HEK293 (cell line): ENCODE data around the gene CCDC9.

Experiments used
- CTCF ChIA-PET: fragments of 350-600 bp; formaldehyde crosslinking; extraction: SDS; loops from one replicate; lab custom pipeline; 2021; ENCODE audit warnings: antibody characterized with exemption; lab: Yijun Ruan, JAX
- POLR2A ChIA-PET: fragments of 300-600 bp; formaldehyde crosslinking; extraction: SDS; loops from one replicate; lab custom pipeline; 2020; ENCODE audit warnings: antibody characterized with exemption, inconsistent platforms; lab: Yijun Ruan, JAX
- H3K27ac ChIP-seq: fragments of 200-500 bp; sonication (Bioruptor generic); 2 replicates; pipeline ENCODE4 v1.5.1; 2014; ENCODE audit warnings: low read depth, low read length, control low read depth, inconsistent platforms; ENCODE audit errors: extremely low read depth
- H3K36me3 ChIP-seq, 2 experiments: fragments of 200-500 bp in 1 of 2; sonication (Bioruptor generic) in 1 of 2; 1 replicate in 1 of 2; 2 replicates in 1 of 2; pipeline ENCODE4 v1.5.1; 2014 to 2017; ENCODE audit warnings: inconsistent platforms in 2 of 2, low read length in 2 of 2; ENCODE audit not compliant: control insufficient read depth in 2 of 2, insufficient read depth in 1 of 2
- H3K4me1 ChIP-seq: fragments of 200-500 bp; sonication (Bioruptor generic); 2 replicates; pipeline ENCODE4 v1.5.1; 2014; ENCODE audit warnings: mild to moderate bottlenecking, low read length, inconsistent platforms; ENCODE audit not compliant: control insufficient read depth, insufficient read depth
- H3K4me3 ChIP-seq: 2 replicates; pipeline ENCODE4 v1.5.1; 2011; ENCODE audit warnings: low read depth, mild to moderate bottlenecking, control low read depth, low read length, moderate library complexity
- H3K9me3 ChIP-seq: fragments of 200-500 bp; sonication (Bioruptor generic); 2 replicates; pipeline ENCODE4 v1.5.1; 2014; ENCODE audit warnings: low read depth, low read length, inconsistent platforms; ENCODE audit not compliant: control insufficient read depth, insufficient read depth
- EGR2 ChIP-seq: fragments of 450-650 bp; formaldehyde crosslinking; IDR thresholded peaks from 2 replicates; pipeline ENCODE4 v1.5.1; 2016; ENCODE audit warnings: low read depth, missing biosample characterization, missing genetic modification characterization
- GFI1B ChIP-seq: fragments of 450-650 bp; formaldehyde crosslinking; IDR thresholded peaks from 2 replicates; pipeline ENCODE4 v1.5.1; 2016; ENCODE audit warnings: missing biosample characterization, missing genetic modification characterization
- MZF1 ChIP-seq: fragments of 450-650 bp; formaldehyde crosslinking; IDR thresholded peaks from 2 replicates; pipeline ENCODE4 v1.5.1; 2017; ENCODE audit warnings: missing biosample characterization, missing genetic modification characterization, borderline replicate concordance
- TCF7L2 ChIP-seq: IDR thresholded peaks from 2 replicates; pipeline ENCODE4 v1.6.1; 2011; ENCODE audit warnings: low read depth, mild to moderate bottlenecking, inconsistent platforms, low read length, moderate library complexity, borderline replicate concordance
- ZBTB17 ChIP-seq: fragments of 450-650 bp; formaldehyde crosslinking; IDR thresholded peaks from 2 replicates; pipeline ENCODE4 v1.5.1; 2016; ENCODE audit warnings: missing biosample characterization, missing genetic modification characterization
- ZBTB21 ChIP-seq: fragments of 450-650 bp; formaldehyde crosslinking; IDR thresholded peaks from 2 replicates; pipeline ENCODE4 v1.5.1; 2017; ENCODE audit warnings: missing biosample characterization, missing genetic modification characterization
- ZBTB7A ChIP-seq: fragments of 450-650 bp; formaldehyde crosslinking; IDR thresholded peaks from 2 replicates; pipeline ENCODE4 v1.5.1; 2016; ENCODE audit warnings: low read depth, missing biosample characterization, missing genetic modification characterization
- ZFHX2 ChIP-seq: fragments of 450-650 bp; formaldehyde crosslinking; conservative IDR thresholded peaks from 2 replicates; pipeline ENCODE4 v1.5.1; 2016; ENCODE audit warnings: missing biosample characterization, missing genetic modification characterization
- ZNF121 ChIP-seq: fragments of 450-650 bp; formaldehyde crosslinking; IDR thresholded peaks from 2 replicates; pipeline ENCODE4 v1.5.1; 2016; ENCODE audit warnings: missing biosample characterization, missing genetic modification characterization
- ZNF221 ChIP-seq: fragments of 450-650 bp; formaldehyde crosslinking; IDR thresholded peaks from 2 replicates; pipeline ENCODE4 v1.5.1; 2017; ENCODE audit warnings: missing biosample characterization, missing genetic modification characterization, borderline replicate concordance
- ZNF48 ChIP-seq: fragments of 450-650 bp; formaldehyde crosslinking; IDR thresholded peaks from 2 replicates; pipeline ENCODE4 v1.5.1; 2016; ENCODE audit warnings: missing biosample characterization, missing genetic modification characterization
- ZNF626 ChIP-seq: fragments of 450-650 bp; sonication (Bioruptor Pico); formaldehyde crosslinking; IDR thresholded peaks from 2 replicates; pipeline ENCODE4 v1.5.1; 2018; ENCODE audit warnings: missing biosample characterization, missing genetic modification characterization, inconsistent platforms
- ZNF677 ChIP-seq: fragments of 450-650 bp; IDR thresholded peaks from 2 replicates; pipeline ENCODE4 v1.5.0; 2018; ENCODE audit warnings: missing biosample characterization, mild to moderate bottlenecking, missing genetic modification characterization, moderate library complexity
- ZNF785 ChIP-seq: fragments of 450-650 bp; formaldehyde crosslinking; IDR thresholded peaks from 2 replicates; pipeline ENCODE4 v1.5.1; 2016; ENCODE audit warnings: missing biosample characterization, missing genetic modification characterization
- ZNF830 ChIP-seq: fragments of 450-650 bp; IDR thresholded peaks from 2 replicates; pipeline ENCODE4 v1.5.0; 2018; ENCODE audit warnings: missing biosample characterization, missing genetic modification characterization, low read depth, mild to moderate bottlenecking, moderate library complexity
- TF ChIP-seq, protein P1 (sequence below): fragments of 450-650 bp; formaldehyde crosslinking; conservative IDR thresholded peaks from 2 replicates; pipeline ENCODE4 v1.5.1; 2016; ENCODE audit warnings: low read depth, missing biosample characterization, missing genetic modification characterization
- TF ChIP-seq, protein P2 (sequence below): fragments of 450-650 bp; formaldehyde crosslinking; IDR thresholded peaks from 2 replicates; pipeline ENCODE4; 2016; ENCODE audit warnings: missing biosample characterization, missing genetic modification characterization
- TF ChIP-seq, protein P3 (sequence below): fragments of 450-650 bp; formaldehyde crosslinking; IDR thresholded peaks from 2 replicates; pipeline ENCODE4 v1.5.1; 2016; ENCODE audit warnings: missing biosample characterization, missing genetic modification characterization

The CCDC9 gene

DNA sequence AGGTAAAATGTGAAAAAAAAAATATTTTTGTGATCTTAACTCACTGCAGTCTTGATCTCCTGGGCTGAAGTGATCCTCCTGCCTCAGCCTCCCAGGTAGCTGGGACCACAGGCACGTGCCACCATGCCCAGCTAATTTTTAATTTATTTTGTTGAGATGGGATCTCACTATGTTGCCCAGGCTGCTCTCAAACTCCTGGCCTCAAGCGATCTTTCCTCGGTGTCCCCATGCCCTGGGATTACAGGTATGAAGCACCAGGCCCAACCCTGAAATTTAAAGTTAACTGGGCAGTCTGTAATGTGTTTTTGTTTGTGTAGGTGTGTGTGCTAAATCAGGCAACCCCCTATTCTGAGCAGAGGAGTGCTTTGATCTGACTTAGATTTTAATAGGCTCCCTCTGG lies 50.0 kb downstream of the CCDC9 start:
- Histone ChIP-seq H3K9me3 (no peaks in the 10 kb centered on the region), H3K27ac (no peak overlapping the region), H3K4me3 (no peak overlapping the region), H3K4me1 (0 out of 2 replicates have a peak, but pooled peaks cover 3% of the 10 kb centered on the region), H3K36me3 (no peaks in the 10 kb centered on the region)
- CTCF ChIA-PET, result interaction anchor here (1.0 to 3.3 kb wide), 14 partner anchors 9 to 152 kb away, joined by 3 to 19 read pairs (median 8); partner anchors contain the start of gene DHX34
- POLR2A ChIA-PET, result no interaction called here
- TF ChIP-seq ZNF221 (tag by site-specific recombination) (no peak), ZNF121 (tag by site-specific recombination) (peak; percentile 87), ZNF830 (tag by site-specific recombination) (no peak), GFI1B (no peak), ZFHX2 (tag by site-specific recombination) (peak; percentile 41; the same call in 1 of the 2 replicates), EGR2 (tag by site-specific recombination) (peak; percentile 36; the same call in 1 of the 2 replicates)

DNA sequence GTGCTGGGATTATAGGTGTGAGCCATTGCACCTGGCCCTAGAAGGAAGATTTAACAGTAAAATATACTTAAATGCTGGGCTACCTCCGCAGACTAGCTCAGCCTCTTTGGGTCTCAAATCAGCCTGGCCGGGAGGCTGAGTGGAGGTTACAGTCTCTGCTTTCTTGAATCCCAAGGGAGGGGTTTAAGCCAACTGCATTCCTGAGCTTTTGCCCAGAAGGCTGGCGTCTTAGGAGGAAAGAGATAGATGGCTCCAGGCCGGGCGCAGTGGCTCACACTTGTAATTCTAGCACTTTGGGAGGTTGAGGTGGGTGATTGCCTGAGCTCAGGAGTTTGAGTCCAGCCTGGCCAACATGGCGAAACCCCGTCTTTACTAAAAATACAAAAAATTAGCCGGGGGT lies 52.7 kb downstream of the CCDC9 start:
- H3K4me3 ChIP-seq, result no peak overlapping the region
- no peaks in the 10 kb centered on the region for H3K9me3 ChIP-seq
- ChIA-PET CTCF (interaction anchor here (0.6 to 1.7 kb wide), 8 partner anchors 8 to 793 kb away, joined by 3 to 5 read pairs (median 4); no protein-coding TSS in a partner anchor), POLR2A (interaction anchor here (0.6 kb wide), 1 partner anchor 1427 kb away, joined by 3 read pairs; no protein-coding TSS in a partner anchor)
- TF ChIP-seq, protein P1, sequence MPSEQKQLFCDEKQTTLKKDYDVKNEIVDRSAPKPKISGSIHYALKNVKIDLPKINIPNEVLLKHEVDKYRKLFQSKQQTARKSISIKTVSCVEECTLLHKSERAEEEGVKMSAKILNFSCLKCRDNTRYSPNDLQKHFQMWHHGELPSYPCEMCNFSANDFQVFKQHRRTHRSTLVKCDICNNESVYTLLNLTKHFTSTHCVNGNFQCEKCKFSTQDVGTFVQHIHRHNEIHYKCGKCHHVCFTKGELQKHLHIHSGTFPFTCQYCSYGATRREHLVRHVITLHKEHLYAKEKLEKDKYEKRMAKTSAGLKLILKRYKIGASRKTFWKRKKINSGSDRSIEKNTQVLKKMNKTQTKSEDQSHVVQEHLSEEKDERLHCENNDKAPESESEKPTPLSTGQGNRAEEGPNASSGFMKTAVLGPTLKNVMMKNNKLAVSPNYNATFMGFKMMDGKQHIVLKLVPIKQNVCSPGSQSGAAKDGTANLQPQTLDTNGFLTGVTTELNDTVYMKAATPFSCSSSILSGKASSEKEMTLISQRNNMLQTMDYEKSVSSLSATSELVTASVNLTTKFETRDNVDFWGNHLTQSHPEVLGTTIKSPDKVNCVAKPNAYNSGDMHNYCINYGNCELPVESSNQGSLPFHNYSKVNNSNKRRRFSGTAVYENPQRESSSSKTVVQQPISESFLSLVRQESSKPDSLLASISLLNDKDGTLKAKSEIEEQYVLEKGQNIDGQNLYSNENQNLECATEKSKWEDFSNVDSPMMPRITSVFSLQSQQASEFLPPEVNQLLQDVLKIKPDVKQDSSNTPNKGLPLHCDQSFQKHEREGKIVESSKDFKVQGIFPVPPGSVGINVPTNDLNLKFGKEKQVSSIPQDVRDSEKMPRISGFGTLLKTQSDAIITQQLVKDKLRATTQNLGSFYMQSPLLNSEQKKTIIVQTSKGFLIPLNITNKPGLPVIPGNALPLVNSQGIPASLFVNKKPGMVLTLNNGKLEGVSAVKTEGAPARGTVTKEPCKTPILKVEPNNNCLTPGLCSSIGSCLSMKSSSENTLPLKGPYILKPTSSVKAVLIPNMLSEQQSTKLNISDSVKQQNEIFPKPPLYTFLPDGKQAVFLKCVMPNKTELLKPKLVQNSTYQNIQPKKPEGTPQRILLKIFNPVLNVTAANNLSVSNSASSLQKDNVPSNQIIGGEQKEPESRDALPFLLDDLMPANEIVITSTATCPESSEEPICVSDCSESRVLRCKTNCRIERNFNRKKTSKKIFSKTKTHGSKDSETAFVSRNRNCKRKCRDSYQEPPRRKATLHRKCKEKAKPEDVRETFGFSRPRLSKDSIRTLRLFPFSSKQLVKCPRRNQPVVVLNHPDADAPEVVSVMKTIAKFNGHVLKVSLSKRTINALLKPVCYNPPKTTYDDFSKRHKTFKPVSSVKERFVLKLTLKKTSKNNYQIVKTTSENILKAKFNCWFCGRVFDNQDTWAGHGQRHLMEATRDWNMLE (tag by site-specific recombination), result no peak
- TF ChIP-seq ZBTB17 (tag by site-specific recombination), result no peak
- no peak for TF ChIP-seq ZNF785 (tag by site-specific recombination)
- TF ChIP-seq, protein P2, sequence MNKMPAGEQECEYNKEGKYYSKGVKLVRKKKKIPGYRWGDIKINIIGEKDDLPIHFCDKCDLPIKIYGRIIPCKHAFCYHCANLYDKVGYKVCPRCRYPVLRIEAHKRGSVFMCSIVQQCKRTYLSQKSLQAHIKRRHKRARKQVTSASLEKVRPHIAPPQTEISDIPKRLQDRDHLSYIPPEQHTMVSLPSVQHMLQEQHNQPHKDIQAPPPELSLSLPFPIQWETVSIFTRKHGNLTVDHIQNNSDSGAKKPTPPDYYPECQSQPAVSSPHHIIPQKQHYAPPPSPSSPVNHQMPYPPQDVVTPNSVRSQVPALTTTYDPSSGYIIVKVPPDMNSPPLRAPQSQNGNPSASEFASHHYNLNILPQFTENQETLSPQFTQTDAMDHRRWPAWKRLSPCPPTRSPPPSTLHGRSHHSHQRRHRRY (tag by site-specific recombination), result no peak
- H3K4me1 ChIP-seq, result 0 out of 2 replicates have a peak, but pooled peaks cover 3% of the 10 kb centered on the region
- H3K27ac ChIP-seq, result no peak overlapping the region
- H3K36me3 ChIP-seq, result no peaks in the 10 kb centered on the region

DNA sequence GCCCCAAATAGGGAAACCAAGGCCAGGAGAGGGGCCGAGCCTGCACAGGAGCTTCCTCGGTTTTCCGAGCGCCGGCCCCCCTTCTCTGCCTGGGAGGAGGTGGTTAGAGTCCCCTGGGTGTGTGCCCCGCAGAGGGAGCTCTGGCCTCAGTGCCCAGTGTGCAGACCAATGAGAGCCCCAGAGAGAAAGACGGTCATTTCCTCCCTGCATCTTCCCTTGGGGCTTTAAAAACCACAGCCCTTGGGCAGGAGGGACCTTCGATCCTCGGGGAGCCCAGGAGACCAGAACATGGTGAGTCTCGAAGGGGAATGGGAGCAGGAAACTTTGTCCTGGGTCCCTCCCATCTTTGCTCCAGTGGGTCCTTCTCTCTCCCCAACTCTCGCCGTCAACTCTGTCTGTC lies 53.3 kb downstream of the CCDC9 start, which contains the start of gene C5AR1:
TSS of gene C5AR1 (plus strand) at position 254 of the 400 bp plus-strand sequence. CDS start at position 289, 35 bp downstream.
- H3K27ac ChIP-seq, result no peak within 1 kb of the TSS
- ChIA-PET CTCF (interaction anchor here (0.8 to 1.7 kb wide), 3 partner anchors 16 to 82 kb away, joined by 3 to 5 read pairs (median 4); no protein-coding TSS in a partner anchor), POLR2A (no interaction called here)
- no peak within 1 kb of the TSS for H3K4me3 ChIP-seq
- no peaks in the 10 kb centered on the region for H3K36me3 ChIP-seq
- no peaks in the 10 kb centered on the region for H3K9me3 ChIP-seq
- TF ChIP-seq, protein P3, sequence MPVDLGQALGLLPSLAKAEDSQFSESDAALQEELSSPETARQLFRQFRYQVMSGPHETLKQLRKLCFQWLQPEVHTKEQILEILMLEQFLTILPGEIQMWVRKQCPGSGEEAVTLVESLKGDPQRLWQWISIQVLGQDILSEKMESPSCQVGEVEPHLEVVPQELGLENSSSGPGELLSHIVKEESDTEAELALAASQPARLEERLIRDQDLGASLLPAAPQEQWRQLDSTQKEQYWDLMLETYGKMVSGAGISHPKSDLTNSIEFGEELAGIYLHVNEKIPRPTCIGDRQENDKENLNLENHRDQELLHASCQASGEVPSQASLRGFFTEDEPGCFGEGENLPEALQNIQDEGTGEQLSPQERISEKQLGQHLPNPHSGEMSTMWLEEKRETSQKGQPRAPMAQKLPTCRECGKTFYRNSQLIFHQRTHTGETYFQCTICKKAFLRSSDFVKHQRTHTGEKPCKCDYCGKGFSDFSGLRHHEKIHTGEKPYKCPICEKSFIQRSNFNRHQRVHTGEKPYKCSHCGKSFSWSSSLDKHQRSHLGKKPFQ (tag by site-specific recombination), result no peak
- TF ChIP-seq MZF1 (no peak), ZNF48 (tag by site-specific recombination) (no peak), ZNF677 (no peak), ZBTB7A (tag by site-specific recombination) (no peak), ZBTB21 (tag by site-specific recombination) (no peak), ZNF626 (no peak), TCF7L2 (no peak)
- TF ChIP-seq, protein P1 (tag by site-specific recombination), result no peak
- H3K4me1 ChIP-seq, result 0 out of 2 replicates have a peak, but pooled peaks cover 3% of the 10 kb centered on the region
